Upper lobe of right lung (tissue), 1 donor: ENCODE results near the gene BCL6B. TPM values are rescaled to one million over a fixed set of nuclear protein-coding genes. Genes with fewer than 3 reads are reported as not detected.

ENCODE experiments used
- ATAC-seq: fragments of 200-7000 bp; cut with Tn5 transposase; one replicate; pipeline ENCODE4 v1.9.1; 2020; ENCODE audit warnings: mild to moderate bottlenecking, moderate library complexity
- DNase-seq: peaks from one replicate; pipeline ENCODE4 v3.0.0-alpha.2; 2020
- H3K27ac ChIP-seq: fragments of 200-600 bp; one replicate; pipeline ENCODE4 v1.8.0; 2022
- H3K27me3 ChIP-seq: fragments of 200-600 bp; one replicate; pipeline ENCODE4 v1.8.0; 2022; ENCODE audit warnings: mild to moderate bottlenecking
- H3K36me3 ChIP-seq: fragments of 200-600 bp; one replicate; pipeline ENCODE4 v1.8.0; 2022
- H3K4me1 ChIP-seq: fragments of 200-600 bp; one replicate; pipeline ENCODE4 v1.8.0; 2022
- H3K4me3 ChIP-seq: fragments of 200-600 bp; one replicate; pipeline ENCODE4 v1.8.0; 2022; ENCODE audit warnings: mild to moderate bottlenecking
- H3K9me3 ChIP-seq: fragments of 200-600 bp; one replicate; pipeline ENCODE4 v1.8.0; 2022
- CTCF ChIP-seq: fragments of 200-600 bp; IDR thresholded peaks from one replicate; pipeline ENCODE4 v1.8.0; 2022; ENCODE audit warnings: antibody characterized with exemption
- intact Hi-C: fragments of 100-400 bp; cut with DNase I; formaldehyde crosslinking; loops from one replicate; pipeline ENCODE4 v1.11.0; 2022
- total RNA-seq: library from RNA; stranded (reverse); fragmentation: NEBNext Ultra II Directional; extraction: Animal tissue kit (Norgen Biotek cat#: 25700); gene quantifications from one replicate; pipeline ENCODE4 v1.2.1, GENCODE V29; 2021
- donor health status: DM: no; HTN: yes; CAD: no; lungs with severe emphysema.

BCL6B gene
- total RNA-seq, 1 donor from 2014 or later = 42.6 TPM

GRCh38 chr17:7056386-7056785 is 33.5 kb downstream of the BCL6B start:
- no peak for TF ChIP-seq CTCF
- ATAC-seq = no peak
- intact Hi-C loops = no loop called here
- DNase-seq = no peak
- Histone ChIP-seq H3K27me3 (no peaks in the 10 kb centered on the region), H3K36me3 (no peaks in the 10 kb centered on the region), H3K4me1 (no peaks in the 10 kb centered on the region), H3K9me3 (no peaks in the 10 kb centered on the region), H3K27ac (no peak overlapping the region), H3K4me3 (no peak overlapping the region)

GRCh38 chr17:7058831-7059447 is 36.1 kb downstream of the BCL6B start:
- no peak for TF ChIP-seq CTCF
- ATAC-seq = no peak
- peaks cover under 1% of the 10 kb centered on the region for H3K27me3 ChIP-seq
- H3K36me3 ChIP-seq = no peaks in the 10 kb centered on the region
- no peak overlapping the region for H3K27ac ChIP-seq
- H3K4me3 ChIP-seq = no peak overlapping the region
- no peaks in the 10 kb centered on the region for H3K4me1 ChIP-seq
- intact Hi-C loops = no loop called here
- DNase-seq = no peak
- no peaks in the 10 kb centered on the region for H3K9me3 ChIP-seq

- intact Hi-C loops = no loop called here
- H3K27ac ChIP-seq = no peak overlapping the region
- no peak for TF ChIP-seq CTCF
- no peak for ATAC-seq
- H3K9me3 ChIP-seq = no peaks in the 10 kb centered on the region
- peaks cover 5% of the 10 kb centered on the region for H3K27me3 ChIP-seq
- H3K4me1 ChIP-seq = no peaks in the 10 kb centered on the region
- no peaks in the 10 kb centered on the region for H3K36me3 ChIP-seq
- H3K4me3 ChIP-seq = no peak overlapping the region
- no peak for DNase-seq
Measured at GRCh38 chr17:7060165-7060891, 37.5 kb downstream of the BCL6B start.

GRCh38 chr17:7063518-7064094 is 40.8 kb downstream of the BCL6B start:
- no peak overlapping the region for H3K4me3 ChIP-seq
- ATAC-seq = no peak
- H3K27ac ChIP-seq = no peak overlapping the region
- H3K36me3 ChIP-seq = no peaks in the 10 kb centered on the region
- H3K9me3 ChIP-seq = no peaks in the 10 kb centered on the region
- no peak for DNase-seq
- intact Hi-C loops = no loop called here
- TF ChIP-seq CTCF = no peak
- H3K4me1 ChIP-seq = no peaks in the 10 kb centered on the region
- H3K27me3 ChIP-seq = peaks cover 10% of the 10 kb centered on the region

- no peak for ATAC-seq
- no peak overlapping the region for H3K27ac ChIP-seq
- DNase-seq = no peak
- H3K36me3 ChIP-seq = no peaks in the 10 kb centered on the region
- intact Hi-C loops = no loop called here
- H3K4me1 ChIP-seq = no peaks in the 10 kb centered on the region
- no peak for TF ChIP-seq CTCF
- no peaks in the 10 kb centered on the region for H3K9me3 ChIP-seq
- peaks cover 10% of the 10 kb centered on the region for H3K27me3 ChIP-seq
- no peak overlapping the region for H3K4me3 ChIP-seq
Measured at GRCh38 chr17:7064261-7064660, 41.4 kb downstream of the BCL6B start.
